GM23338 (cell line): ENCODE results near the gene KCNAB2.

Experiments used
- CREB1 ChIP-seq: fragments of 250-450 bp; sonication (Bioruptor Pico); IDR thresholded peaks from 2 replicates; pipeline ENCODE4 v1.5.0; 2020; ENCODE audit warnings: low read depth, mild to moderate bottlenecking, moderate library complexity
- EZH2 ChIP-seq: fragments of 200-600 bp; sonication (generic); IDR thresholded peaks from one replicate; pipeline ENCODE4 v1.8.0; 2017; ENCODE audit warnings: antibody characterized with exemption, mild to moderate bottlenecking, low read depth; ENCODE audit not compliant: unreplicated experiment
- EZH2phosphoT487 ChIP-seq: fragments of 200-600 bp; sonication (generic); IDR thresholded peaks from one replicate; pipeline ENCODE4 v1.8.1; 2018; ENCODE audit warnings: antibody characterized with exemption; ENCODE audit not compliant: unreplicated experiment
- JUNB ChIP-seq: IDR thresholded peaks from one replicate; pipeline ENCODE4 v1.6.1; 2016; ENCODE audit warnings: antibody characterized with exemption; ENCODE audit not compliant: unreplicated experiment
- NANOG ChIP-seq: IDR thresholded peaks from 2 replicates; pipeline ENCODE4 v1.6.1; 2016; ENCODE audit warnings: antibody characterized with exemption, borderline replicate concordance
- POLR2AphosphoS5 ChIP-seq: IDR thresholded peaks from 2 replicates; pipeline ENCODE4 v1.6.1; 2016; ENCODE audit warnings: antibody characterized with exemption, low read depth
- STAT1 ChIP-seq: IDR thresholded peaks from one replicate; pipeline ENCODE4 v1.6.1; 2016; ENCODE audit warnings: antibody characterized with exemption; ENCODE audit not compliant: unreplicated experiment
- ZNF114 ChIP-seq: fragments of 250-450 bp; sonication (Bioruptor Pico); IDR thresholded peaks from 2 replicates; pipeline ENCODE4 v1.5.0; 2020; ENCODE audit warnings: mild to moderate bottlenecking, moderate library complexity
- ZNF331 ChIP-seq: fragments of 250-450 bp; sonication (Bioruptor Pico); IDR thresholded peaks from 2 replicates; pipeline ENCODE4 v1.5.0; 2020; ENCODE audit warnings: low read depth, mild to moderate bottlenecking, moderate library complexity
- TF ChIP-seq, protein P1 (sequence below), 2 experiments: fragments of 200-600 bp in 1 of 2; sonication (generic) in 1 of 2; conservative IDR thresholded peaks; 2 replicates each; pipeline versions ENCODE4 v1.5.1 to v1.6.1; 2016 to 2017; ENCODE audit warnings: antibody characterized with exemption in 2 of 2, low read depth in 2 of 2, mild to moderate bottlenecking in 2 of 2, moderate library complexity in 1 of 2
- TF ChIP-seq, protein P2 (sequence below): IDR thresholded peaks from 2 replicates; pipeline ENCODE4 v1.6.1; 2016; ENCODE audit warnings: antibody characterized with exemption
- TF ChIP-seq, protein P3 (sequence below): IDR thresholded peaks from one replicate; pipeline ENCODE4 v1.6.1; 2018; ENCODE audit warnings: antibody characterized with exemption; ENCODE audit not compliant: unreplicated experiment

GRCh38 chr1:6011161-6011945 lies 34.3 kb upstream of the KCNAB2 start:
- TF ChIP-seq, protein P1, sequence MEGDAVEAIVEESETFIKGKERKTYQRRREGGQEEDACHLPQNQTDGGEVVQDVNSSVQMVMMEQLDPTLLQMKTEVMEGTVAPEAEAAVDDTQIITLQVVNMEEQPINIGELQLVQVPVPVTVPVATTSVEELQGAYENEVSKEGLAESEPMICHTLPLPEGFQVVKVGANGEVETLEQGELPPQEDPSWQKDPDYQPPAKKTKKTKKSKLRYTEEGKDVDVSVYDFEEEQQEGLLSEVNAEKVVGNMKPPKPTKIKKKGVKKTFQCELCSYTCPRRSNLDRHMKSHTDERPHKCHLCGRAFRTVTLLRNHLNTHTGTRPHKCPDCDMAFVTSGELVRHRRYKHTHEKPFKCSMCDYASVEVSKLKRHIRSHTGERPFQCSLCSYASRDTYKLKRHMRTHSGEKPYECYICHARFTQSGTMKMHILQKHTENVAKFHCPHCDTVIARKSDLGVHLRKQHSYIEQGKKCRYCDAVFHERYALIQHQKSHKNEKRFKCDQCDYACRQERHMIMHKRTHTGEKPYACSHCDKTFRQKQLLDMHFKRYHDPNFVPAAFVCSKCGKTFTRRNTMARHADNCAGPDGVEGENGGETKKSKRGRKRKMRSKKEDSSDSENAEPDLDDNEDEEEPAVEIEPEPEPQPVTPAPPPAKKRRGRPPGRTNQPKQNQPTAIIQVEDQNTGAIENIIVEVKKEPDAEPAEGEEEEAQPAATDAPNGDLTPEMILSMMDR (conservative IDR thresholded peaks at IDR 0.05; ENCODE audit: low read depth in 2 of 2): no peak
- TF ChIP-seq NANOG (no peak), EZH2 (no peak), POLR2AphosphoS5 (no peak), EZH2phosphoT487 (no peak), ZNF331 (CRISPR knock-in tag) (no peak), JUNB (no peak), CREB1 (CRISPR knock-in tag) (no peak), STAT1 (no peak), ZNF114 (CRISPR knock-in tag) (no peak)
- TF ChIP-seq, protein P2, sequence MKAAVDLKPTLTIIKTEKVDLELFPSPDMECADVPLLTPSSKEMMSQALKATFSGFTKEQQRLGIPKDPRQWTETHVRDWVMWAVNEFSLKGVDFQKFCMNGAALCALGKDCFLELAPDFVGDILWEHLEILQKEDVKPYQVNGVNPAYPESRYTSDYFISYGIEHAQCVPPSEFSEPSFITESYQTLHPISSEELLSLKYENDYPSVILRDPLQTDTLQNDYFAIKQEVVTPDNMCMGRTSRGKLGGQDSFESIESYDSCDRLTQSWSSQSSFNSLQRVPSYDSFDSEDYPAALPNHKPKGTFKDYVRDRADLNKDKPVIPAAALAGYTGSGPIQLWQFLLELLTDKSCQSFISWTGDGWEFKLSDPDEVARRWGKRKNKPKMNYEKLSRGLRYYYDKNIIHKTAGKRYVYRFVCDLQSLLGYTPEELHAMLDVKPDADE: no peak
- TF ChIP-seq, protein P3, sequence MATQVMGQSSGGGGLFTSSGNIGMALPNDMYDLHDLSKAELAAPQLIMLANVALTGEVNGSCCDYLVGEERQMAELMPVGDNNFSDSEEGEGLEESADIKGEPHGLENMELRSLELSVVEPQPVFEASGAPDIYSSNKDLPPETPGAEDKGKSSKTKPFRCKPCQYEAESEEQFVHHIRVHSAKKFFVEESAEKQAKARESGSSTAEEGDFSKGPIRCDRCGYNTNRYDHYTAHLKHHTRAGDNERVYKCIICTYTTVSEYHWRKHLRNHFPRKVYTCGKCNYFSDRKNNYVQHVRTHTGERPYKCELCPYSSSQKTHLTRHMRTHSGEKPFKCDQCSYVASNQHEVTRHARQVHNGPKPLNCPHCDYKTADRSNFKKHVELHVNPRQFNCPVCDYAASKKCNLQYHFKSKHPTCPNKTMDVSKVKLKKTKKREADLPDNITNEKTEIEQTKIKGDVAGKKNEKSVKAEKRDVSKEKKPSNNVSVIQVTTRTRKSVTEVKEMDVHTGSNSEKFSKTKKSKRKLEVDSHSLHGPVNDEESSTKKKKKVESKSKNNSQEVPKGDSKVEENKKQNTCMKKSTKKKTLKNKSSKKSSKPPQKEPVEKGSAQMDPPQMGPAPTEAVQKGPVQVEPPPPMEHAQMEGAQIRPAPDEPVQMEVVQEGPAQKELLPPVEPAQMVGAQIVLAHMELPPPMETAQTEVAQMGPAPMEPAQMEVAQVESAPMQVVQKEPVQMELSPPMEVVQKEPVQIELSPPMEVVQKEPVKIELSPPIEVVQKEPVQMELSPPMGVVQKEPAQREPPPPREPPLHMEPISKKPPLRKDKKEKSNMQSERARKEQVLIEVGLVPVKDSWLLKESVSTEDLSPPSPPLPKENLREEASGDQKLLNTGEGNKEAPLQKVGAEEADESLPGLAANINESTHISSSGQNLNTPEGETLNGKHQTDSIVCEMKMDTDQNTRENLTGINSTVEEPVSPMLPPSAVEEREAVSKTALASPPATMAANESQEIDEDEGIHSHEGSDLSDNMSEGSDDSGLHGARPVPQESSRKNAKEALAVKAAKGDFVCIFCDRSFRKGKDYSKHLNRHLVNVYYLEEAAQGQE: no peak
